Fibroblast of villous mesenchyme (primary cell): ENCODE measurements around the gene TAF1A. TPM values are rescaled to one million over a fixed set of nuclear protein-coding genes. Genes with fewer than 3 reads are reported as not detected.
"Not testable (repeated sequence)": the region's sequence is repeated elsewhere in the genome, so short reads cannot be mapped to it uniquely, and the experiment has no call there.

Experiments
- DNase-seq: peaks from one replicate; pipeline ENCODE4 v3.0.0-alpha.2; 2010; ENCODE audit warnings: low read depth
- H3K4me3 ChIP-seq: 2 replicates; pipeline ENCODE4 v1.5.1; 2011; ENCODE audit warnings: low read depth, mild to moderate bottlenecking, low read length
- CTCF ChIP-seq: IDR thresholded peaks from 2 replicates; pipeline ENCODE4 v1.5.1; 2012; ENCODE audit warnings: low read depth, mild to moderate bottlenecking, low read length; ENCODE audit not compliant: insufficient read depth
- total RNA-seq: library from RNA; depleted of rRNA; stranded (reverse); fragments of >200 nt; gene quantifications from 2 replicates; pipeline ENCODE4 v1.2.3, GENCODE V29; 2012

TAF1A gene
- total RNA-seq, 1 donor, result 15.5 TPM

DNA sequence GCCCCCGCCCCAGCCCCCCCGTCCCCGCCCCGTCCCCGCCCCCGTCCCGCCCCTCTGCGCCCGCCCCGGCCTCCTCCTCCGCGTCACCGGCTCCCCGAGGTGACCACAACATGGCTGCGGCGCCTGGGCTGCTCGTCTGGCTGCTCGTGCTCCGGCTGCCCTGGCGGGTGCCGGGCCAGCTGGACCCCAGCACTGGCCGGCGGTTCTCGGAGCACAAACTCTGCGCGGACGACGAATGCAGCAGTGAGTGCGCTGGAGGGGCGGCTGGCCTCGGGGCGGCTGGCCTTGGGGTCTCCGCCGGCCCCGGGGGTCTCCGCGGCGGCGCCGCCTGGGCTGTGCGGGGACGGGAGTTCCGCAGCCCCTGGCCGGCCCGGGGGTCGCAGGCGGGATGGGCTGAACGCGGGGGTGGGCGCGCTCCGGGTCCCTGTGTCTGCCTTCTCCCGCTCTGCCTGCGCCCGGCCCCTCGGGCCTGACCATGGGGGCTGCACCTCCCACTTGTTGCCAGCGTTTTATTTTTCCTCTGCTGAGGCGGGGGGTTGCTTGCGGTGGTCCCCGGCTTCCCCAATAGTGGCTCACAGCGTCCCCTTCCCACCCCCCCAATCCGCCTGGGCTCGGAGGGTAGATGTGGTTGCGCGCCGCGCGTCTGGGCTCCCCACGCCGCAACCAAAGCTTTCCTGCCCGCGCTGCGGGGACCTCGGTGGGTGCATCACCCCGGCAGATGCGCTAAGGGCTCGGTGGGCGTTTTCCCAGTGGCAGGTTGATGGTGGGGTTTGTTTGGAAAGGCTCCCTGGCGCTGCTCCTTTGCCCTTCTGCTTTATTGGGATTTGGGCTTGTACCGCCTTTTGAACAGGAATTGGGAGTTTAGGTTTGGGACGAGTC is 28.5 kb upstream of the TAF1A start, which contains the start of gene MIA3:
Gene MIA3, plus strand, starts transcription at position 97 of the 879 bp plus-strand sequence. Its CDS starts 14 bp downstream, at position 111.
- peak; percentile 30 for DNase-seq
- no peak for TF ChIP-seq CTCF

DNA sequence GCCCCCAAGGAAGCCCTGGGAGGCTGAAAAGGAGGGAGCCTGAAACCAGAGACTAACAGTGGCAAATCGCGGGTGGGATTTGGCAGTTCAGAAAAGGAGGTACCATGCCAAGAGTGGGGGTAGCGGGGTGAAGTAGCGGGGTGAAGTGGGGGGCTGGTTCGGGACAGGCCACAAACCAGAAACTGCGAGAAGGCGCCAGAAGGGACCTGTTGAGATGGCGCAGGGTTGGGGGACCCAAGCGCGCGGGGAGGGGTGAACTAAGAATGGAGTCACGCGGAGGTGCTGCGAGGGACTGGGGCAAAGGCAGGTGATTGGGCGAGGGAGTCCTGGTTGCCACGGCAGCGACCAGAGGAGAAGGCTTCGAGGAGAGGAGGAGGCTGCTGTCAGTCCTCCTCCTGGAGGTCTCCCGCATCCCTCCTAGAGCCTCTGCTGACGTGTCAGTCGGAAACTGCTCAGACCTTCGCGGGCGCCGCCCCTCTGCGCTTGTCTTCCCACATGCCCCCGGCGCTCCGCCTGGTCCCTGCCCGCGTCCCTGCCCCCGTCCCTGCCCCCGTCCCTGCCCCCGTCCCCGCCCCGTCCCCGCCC is 27.7 kb upstream of the TAF1A start:
- no peak for TF ChIP-seq CTCF
- peak; percentile 98 for DNase-seq
- peak overlapping the region; percentile 67 for H3K4me3 ChIP-seq

More for the DNA sequence above, 28.5 kb upstream of the TAF1A start, which contains the start of gene MIA3:
- H3K4me3 ChIP-seq, result peak within 1 kb of the TSS; percentile 84

DNA sequence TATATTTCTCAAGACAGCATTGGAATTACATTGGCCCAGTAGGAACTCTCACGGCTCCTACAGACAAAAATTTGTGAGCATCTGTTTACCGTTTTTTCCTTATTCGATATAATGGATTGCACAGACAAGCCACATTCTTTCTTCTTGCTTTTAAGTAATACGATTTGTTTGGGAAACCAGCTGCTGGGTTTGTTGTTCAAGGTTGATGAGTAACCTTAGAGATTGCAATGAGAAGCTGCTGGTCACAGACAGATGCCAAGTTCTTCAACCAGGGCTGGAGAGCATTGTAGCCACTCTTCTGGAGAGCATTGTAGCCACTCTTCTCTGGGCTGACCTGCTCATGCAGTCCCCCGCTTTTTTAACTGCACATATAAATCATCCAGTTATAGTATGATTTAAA is 26.8 kb upstream of the TAF1A start:
- no peak for TF ChIP-seq CTCF
- H3K4me3 ChIP-seq, result no peak overlapping the region
- DNase-seq, result peak; percentile 71

DNA sequence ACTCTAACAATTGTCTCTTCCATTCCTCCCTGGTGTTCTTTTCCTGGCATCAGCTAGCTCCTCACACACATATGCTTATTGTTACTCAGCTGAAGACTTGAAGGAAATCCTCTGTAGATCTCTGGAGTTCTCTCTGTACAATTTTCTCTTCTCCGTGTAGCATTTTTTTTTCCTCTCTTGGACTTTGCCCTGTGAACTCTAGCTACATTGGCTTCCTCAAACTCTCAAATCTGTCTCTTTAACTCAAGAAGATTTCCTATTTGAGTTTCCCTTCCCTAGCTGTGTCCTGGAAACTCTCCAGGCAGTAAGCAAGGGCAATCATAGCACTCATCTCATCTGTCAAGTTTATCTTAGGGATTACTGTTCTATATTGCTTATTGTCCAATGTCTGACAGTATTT is 23.9 kb upstream of the TAF1A start:
- no peak for TF ChIP-seq CTCF
- H3K4me3 ChIP-seq, result no peak overlapping the region
- no peak for DNase-seq

- DNase-seq, result no peak
- no peak overlapping the region for H3K4me3 ChIP-seq
- no peak for TF ChIP-seq CTCF
These were observed 21.0 kb upstream of the TAF1A start for GRCh38 chr1:222610728-222611127.

DNA sequence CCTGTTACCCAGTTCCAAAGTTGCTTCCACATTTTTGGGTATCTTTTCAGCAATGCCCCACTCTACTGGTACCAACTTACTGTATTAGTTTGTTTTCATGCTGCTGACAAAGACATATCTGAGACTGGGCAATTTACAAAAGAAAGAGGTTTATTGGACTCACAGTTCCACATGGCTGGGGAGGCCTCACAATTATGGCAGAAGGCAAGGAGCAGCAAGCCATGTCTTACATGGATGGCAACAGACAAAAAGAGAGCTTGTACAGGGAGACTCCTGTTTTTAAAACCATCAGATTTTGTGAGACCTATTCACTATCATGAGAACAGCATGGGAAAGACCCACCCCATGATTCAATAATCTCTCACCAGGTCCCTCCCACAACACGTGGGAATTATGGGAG is 19.4 kb upstream of the TAF1A start:
- not testable (repeated sequence) for H3K4me3 ChIP-seq

DNA sequence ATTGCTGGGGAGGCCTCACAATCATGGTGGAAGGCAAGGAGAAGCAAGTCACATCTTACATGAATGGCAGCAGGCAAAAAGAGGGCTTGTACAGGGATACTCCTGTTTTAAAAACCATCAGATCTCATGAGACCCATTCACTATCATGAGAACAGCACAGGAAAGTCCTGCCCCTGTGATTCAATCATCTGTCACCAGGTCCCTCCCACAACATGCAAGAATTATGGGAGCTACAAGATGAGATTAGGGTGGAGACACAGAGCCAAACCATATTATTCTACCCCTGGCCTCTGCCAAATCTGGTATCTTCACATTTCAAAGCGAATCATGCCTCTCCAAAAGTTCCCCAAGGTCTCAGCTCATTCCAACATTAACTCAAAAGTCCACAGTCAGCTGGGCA is 17.0 kb upstream of the TAF1A start:
- no peak for DNase-seq
- no peak for TF ChIP-seq CTCF

More for the DNA sequence above, 19.4 kb upstream of the TAF1A start:
- not testable (repeated sequence) for DNase-seq

More for the DNA sequence above, 17.0 kb upstream of the TAF1A start:
- no peak overlapping the region for H3K4me3 ChIP-seq
